Measurements from ENCODE around the gene KLRD1. TPM values are rescaled to one million over a fixed set of nuclear protein-coding genes. Genes with fewer than 3 reads are reported as not detected.
"Not testable (repeated sequence)": the region's sequence is repeated elsewhere in the genome, so short reads cannot be mapped to it uniquely, and the experiment has no call there.

The KLRD1 gene
- total RNA-seq, 1 donor from 2014 or later: 0.53 TPM

DNA sequence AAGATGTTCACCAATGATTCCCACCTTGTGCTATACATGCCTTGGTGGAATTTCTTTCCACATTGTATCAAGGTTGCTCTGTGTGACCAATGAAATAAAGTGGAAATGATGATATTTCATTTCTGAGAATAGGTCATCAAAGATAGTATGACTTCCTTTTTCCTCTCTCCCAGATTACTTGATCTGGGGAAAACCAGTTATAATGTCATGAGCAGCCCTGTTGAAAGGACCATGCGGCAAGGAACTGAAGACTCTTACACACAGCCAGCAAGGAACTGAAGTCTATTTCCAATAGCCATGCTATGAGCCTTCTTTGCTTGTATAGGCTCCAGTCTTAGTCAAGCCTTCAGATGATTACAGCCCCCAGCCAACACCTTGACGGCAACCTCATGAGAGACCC, 11.7 kb downstream of the KLRD1 start:
- H3K27me3 ChIP-seq (ENCODE audit: control insufficient read depth, insufficient read depth, low read length): no peaks in the 10 kb centered on the region
- no peaks in the 10 kb centered on the region for H3K36me3 ChIP-seq (ENCODE audit: control insufficient read depth, insufficient read depth, low read length)
- FAIRE-seq (no peak), DNase-seq (ENCODE audit: low read depth) (no peak)
- no peak for TF ChIP-seq CTCF (IDR thresholded peaks at IDR 0.05; ENCODE audit: insufficient read depth, low read length, severe bottlenecking)
- H3K4me3 ChIP-seq (ENCODE audit: low read depth, low read length): no peak overlapping the region

- Histone ChIP-seq H3K27me3 (ENCODE audit: control insufficient read depth, insufficient read depth, low read length) (no peaks in the 10 kb centered on the region), H3K36me3 (ENCODE audit: control insufficient read depth, insufficient read depth, low read length) (no peaks in the 10 kb centered on the region), H3K4me3 (ENCODE audit: low read depth, low read length) (no peak overlapping the region)
- TF ChIP-seq CTCF (IDR thresholded peaks at IDR 0.05; ENCODE audit: insufficient read depth, low read length, severe bottlenecking): no peak
- DNase-seq (ENCODE audit: low read depth) (no peak), FAIRE-seq (no peak)
Observed at GRCh38 chr12:10320643-10321042, 13.0 kb downstream of the KLRD1 start.

GRCh38 chr12:10328691-10329090, 21.0 kb downstream of the KLRD1 start:
- H3K4me3 ChIP-seq (ENCODE audit: low read depth, low read length); H3K27me3 ChIP-seq (ENCODE audit: control insufficient read depth, insufficient read depth, low read length); DNase-seq (ENCODE audit: low read depth); H3K36me3 ChIP-seq (ENCODE audit: control insufficient read depth, insufficient read depth, low read length); FAIRE-seq: not testable (repeated sequence)

GRCh38 chr12:10331642-10332239, 24.1 kb downstream of the KLRD1 start:
- H3K27me3 ChIP-seq (ENCODE audit: control insufficient read depth, insufficient read depth, low read length): no peaks in the 10 kb centered on the region
- H3K36me3 ChIP-seq (ENCODE audit: control insufficient read depth, insufficient read depth, low read length): no peaks in the 10 kb centered on the region
- no peak overlapping the region for H3K4me3 ChIP-seq (ENCODE audit: low read depth, low read length)
- peak; percentile 73 for TF ChIP-seq CTCF (IDR thresholded peaks at IDR 0.05; ENCODE audit: insufficient read depth, low read length, severe bottlenecking)
- FAIRE-seq: no peak
- peak; percentile 64 for DNase-seq (ENCODE audit: low read depth)

DNA sequence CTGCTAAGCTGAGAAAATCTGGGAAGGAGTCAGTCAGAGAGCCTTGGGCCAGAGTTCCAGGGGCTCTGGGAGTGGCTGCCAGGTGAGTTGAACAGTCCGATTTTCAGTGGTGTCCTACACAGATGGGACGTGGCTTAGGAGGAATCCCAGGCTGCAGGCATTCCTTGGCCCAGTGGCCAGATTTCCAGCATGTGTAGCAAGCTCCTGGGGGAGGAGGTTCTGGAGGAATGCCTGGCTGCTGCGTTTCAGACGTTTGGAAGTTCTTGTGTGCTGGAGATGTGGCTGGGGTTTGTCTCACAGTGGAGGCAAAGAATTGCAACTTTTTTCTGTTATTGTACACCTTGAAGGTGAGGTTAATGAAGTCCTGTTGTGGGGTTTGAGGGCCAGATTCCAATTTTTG, 28.5 kb downstream of the KLRD1 start:
- not testable (repeated sequence) for DNase-seq (ENCODE audit: low read depth); FAIRE-seq; H3K36me3 ChIP-seq (ENCODE audit: control insufficient read depth, insufficient read depth, low read length); H3K27me3 ChIP-seq (ENCODE audit: control insufficient read depth, insufficient read depth, low read length); H3K4me3 ChIP-seq (ENCODE audit: low read depth, low read length)

- not testable (repeated sequence) for DNase-seq (ENCODE audit: low read depth); H3K36me3 ChIP-seq (ENCODE audit: control insufficient read depth, insufficient read depth, low read length); H3K4me3 ChIP-seq (ENCODE audit: low read depth, low read length); H3K27me3 ChIP-seq (ENCODE audit: control insufficient read depth, insufficient read depth, low read length); FAIRE-seq
Observed at GRCh38 chr12:10338470-10338869, 30.8 kb downstream of the KLRD1 start.

- Histone ChIP-seq H3K36me3 (ENCODE audit: control insufficient read depth, insufficient read depth, low read length) (no peaks in the 10 kb centered on the region), H3K4me3 (ENCODE audit: low read depth, low read length) (no peak overlapping the region), H3K27me3 (ENCODE audit: control insufficient read depth, insufficient read depth, low read length) (no peaks in the 10 kb centered on the region)
- peak; percentile 48 for DNase-seq (ENCODE audit: low read depth)
- peak; percentile 90 for FAIRE-seq
- no peak for TF ChIP-seq CTCF (IDR thresholded peaks at IDR 0.05; ENCODE audit: insufficient read depth, low read length, severe bottlenecking)
Observed at GRCh38 chr12:10339053-10339840, 31.6 kb downstream of the KLRD1 start.

GRCh38 chr12:10340946-10341345, 33.3 kb downstream of the KLRD1 start:
- not testable (repeated sequence) for H3K4me3 ChIP-seq (ENCODE audit: low read depth, low read length); DNase-seq (ENCODE audit: low read depth); H3K36me3 ChIP-seq (ENCODE audit: control insufficient read depth, insufficient read depth, low read length); H3K27me3 ChIP-seq (ENCODE audit: control insufficient read depth, insufficient read depth, low read length); FAIRE-seq
